Tibial nerve (tissue), 4 donors: ENCODE results near the gene GBP2.

Source experiments
- CTCF ChIP-seq, 5 experiments: fragments of 200-600 bp in 3 of 5; fragments of 450-650 bp in 2 of 5; sonication (generic) in 3 of 5; IDR thresholded peaks; one replicate each; pipeline ENCODE4 v1.5.1; 2016 to 2019; ENCODE audit warnings: antibody characterized with exemption in 5 of 5, mild to moderate bottlenecking in 3 of 5, moderate library complexity in 2 of 5
- EP300 ChIP-seq, 2 donors: sonication (generic); formaldehyde crosslinking; IDR thresholded peaks; one replicate each; pipeline ENCODE4 v1.6.1; 2017; ENCODE audit warnings: antibody characterized with exemption in 2 of 2, mild to moderate bottlenecking in 1 of 2
- POLR2A ChIP-seq, 2 donors: fragments of 450-650 bp; IDR thresholded peaks; one replicate each; pipeline ENCODE4 v1.6.1; 2017; ENCODE audit warnings: antibody characterized with exemption in 2 of 2, mild to moderate bottlenecking in 2 of 2, moderate library complexity in 2 of 2

- TF ChIP-seq CTCF (IDR thresholded peaks at IDR 0.05) (no peak), POLR2A (IDR thresholded peaks at IDR 0.05) (no peak), EP300 (IDR thresholded peaks at IDR 0.05) (no peak)
These were observed 65.8 kb downstream of the GBP2 start for GRCh38 chr1:89060091-89060490.
